Heart left ventricle (tissue), 13 donors: ENCODE measurements around the gene DNAL1.

Source experiments
- CTCF ChIP-seq, 12 donors: fragments of 200-600 bp; sonication (generic) in 4 of 12; IDR thresholded peaks; one replicate each; pipeline versions ENCODE4 v1.5.0 to v1.8.0; 2018 to 2022; ENCODE audit warnings: antibody characterized with exemption in 12 of 12, mild to moderate bottlenecking in 5 of 12
- POLR2A ChIP-seq, 2 donors: fragments of 450-650 bp; IDR thresholded peaks; one replicate each; pipeline ENCODE4 v1.6.1; 2017; ENCODE audit warnings: antibody characterized with exemption in 2 of 2, mild to moderate bottlenecking in 2 of 2, moderate library complexity in 2 of 2
- donor health status: ischemic (EF 13 %, LVEDD 7.1; RV severe dilation, severe dysfunction).
- donor health status: DM: no; HTN: yes; CAD: no.
- donor health status: DM: no; HTN: no; CAD: no.
- donor health status: ischemic (EF 25% LVEDD 6.9; RV normal size, moderate dysfunction).
- donor health status: ischemic (EF 25% LVEDD 5.7; RV mildly dilated, moderate dysfunction).
- donor health status: ischemic (EF 35%, LVEDD 5.7; RV mildly dilated, moderate dysfunction).
- donor health status: nonischemic (EF 11% LVEDD 7.7; RV severe dilation, severe dysfunction).
- donor health status: DM: yes; HTN: yes; CAD: no.
- donor health status: PGD.
- donor health status: ischemic (EF 29% LVEDD 5.4; RV normal size, mild dysfunction).
- donor health status: nonischemic (EF 23%, LVEDD 6.1; RV moderate dilation, normal function).

- no peak for TF ChIP-seq CTCF (IDR thresholded peaks at IDR 0.05)
- TF ChIP-seq POLR2A (IDR thresholded peaks at IDR 0.05), result no peak
Measured at GRCh38 chr14:73637830-73638229, 7.0 kb upstream of the DNAL1 start.
